NCI-H2107 treated with DMSO at 0.1 percent for 48 hours (cell line): Measurements from ENCODE around the gene PCDH9.

ENCODE experiments used
- DNase-seq: peaks from one replicate; lab custom pipeline; 2025; ENCODE audit not compliant: unreplicated experiment; lab: John Stamatoyannopoulos, UW

Gene PCDH9

DNA sequence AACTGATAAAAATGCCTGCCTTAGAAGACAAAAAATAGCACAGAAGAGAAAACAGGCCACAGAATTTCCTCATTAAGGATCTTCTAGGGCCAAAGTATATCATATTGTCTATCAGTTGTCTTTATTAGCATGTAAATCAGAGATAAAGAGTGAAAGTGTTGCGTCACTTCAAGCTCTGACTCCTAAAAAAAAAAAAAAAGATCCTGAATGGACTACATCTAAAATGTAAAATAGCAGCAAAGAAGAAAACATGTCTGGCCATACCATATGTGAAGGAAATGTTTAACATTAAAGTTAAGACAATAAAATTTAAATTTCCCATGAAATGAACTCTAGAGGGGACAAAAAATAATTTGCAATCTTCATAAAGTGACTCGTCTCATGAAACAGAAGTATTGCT is 237.4 kb downstream of the PCDH9 start:
- DNase-seq: no peak

DNA sequence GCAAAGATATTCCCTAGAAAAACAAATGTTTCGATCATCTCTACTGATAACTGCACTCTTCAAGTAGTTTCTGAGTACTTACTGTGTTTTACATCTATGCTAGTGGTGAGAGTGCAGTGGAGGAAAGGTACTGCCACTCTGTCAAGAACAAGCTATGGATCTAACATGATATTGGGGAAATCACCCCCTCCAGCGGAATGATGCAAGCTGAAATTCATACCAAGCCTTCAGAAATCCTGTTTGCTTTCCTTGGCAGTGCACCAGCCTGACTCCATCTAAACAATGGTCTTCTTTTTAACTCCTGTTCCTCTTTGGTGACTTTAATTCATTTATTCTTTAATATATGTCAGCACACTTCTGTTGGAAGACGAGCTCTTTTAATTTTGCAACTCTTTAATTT is 238.0 kb downstream of the PCDH9 start:
- DNase-seq: no peak

DNA sequence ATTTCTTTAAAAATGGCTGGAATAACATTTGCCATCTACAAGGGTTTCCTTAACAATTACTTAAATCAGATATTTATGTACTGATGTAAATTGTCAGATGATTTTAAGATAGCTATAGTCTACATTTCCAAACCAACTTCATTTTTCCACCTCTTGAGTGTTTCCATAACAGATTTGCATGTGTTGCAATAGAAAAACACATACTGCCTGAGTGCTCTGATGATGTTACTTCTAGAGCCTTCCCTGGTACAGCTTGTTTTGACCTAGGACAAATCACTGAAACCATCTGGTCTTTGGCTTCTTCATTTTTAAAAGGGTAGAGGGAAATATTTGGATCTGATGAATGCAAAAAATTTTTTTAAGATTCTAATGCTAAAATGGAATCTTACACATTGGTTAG is 245.9 kb downstream of the PCDH9 start:
- DNase-seq: no peak

DNA sequence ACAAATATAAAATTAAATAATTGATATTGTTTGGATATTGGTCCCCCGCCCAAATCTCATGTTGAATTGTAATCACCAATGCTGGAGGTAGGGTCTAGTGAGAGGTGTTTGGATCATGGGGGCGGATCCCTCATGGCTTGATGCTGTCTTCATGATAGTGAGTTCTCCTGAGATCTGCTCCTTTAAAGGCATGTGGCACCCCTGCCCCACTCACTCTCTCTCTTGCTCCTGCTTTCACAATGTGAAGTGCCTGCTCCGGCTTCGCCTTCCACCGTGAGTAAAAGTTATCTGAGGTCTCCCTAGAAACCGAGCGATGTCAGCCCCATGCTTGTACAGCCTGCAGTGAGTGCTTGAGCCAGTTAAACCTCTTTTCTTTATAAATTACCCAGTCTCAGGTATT is 248.2 kb downstream of the PCDH9 start:
- DNase-seq: no peak

DNA sequence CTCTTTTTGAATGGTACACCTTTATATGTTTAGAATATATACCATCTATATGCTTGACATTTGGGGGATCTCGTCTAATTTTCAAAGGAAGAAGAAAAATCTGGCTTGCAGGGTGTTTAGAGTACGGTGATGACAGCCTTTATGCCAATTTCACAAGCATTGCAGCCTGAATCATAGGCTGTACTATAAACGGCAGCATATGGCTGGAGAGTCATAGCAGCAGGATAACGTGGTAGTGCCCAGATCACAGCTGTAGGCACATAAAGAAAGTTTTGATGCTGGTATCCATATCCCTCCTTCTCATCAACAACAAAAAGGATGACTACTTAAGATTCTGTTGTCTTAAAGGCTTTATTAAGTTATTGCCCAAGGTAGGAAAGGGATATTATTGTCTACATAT is 253.0 kb downstream of the PCDH9 start:
- DNase-seq: no peak

DNA sequence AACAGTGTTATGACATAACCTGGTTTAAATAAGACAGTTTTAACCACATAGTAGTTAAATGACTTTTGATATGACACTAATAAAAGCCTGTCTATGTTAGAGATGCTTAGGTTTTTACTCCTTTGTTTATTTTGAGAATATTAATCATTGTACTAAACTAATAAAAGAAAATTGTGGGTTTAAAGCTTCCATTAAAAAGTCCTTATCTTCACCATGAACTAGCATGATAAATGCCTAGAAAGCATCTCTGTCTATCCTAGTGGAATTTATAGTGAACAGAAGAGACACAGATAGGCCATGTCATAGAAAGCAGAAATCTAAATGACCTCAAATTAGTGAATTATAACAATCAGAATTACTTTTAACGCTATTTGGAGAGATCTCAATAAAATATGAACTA is 255.2 kb downstream of the PCDH9 start:
- no peak for DNase-seq

DNA sequence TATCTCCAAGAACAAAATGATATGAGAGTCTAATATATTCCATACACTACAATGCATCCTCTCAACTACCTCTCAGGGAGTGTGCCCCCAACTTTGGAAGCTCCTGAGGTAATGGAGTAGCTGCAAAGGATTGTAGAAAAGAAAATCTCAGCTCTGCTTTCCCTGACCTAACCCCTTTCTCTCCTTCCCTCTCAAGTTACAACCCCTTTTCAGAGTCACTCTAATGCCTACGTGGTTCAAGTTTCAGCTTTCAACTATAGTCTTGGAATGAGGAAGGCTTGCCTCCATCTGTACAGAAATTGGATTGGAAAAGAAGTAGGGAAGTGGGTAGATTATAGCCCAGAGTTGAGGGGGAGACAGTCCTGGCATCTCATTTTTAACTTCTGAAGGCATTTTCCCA is 256.0 kb downstream of the PCDH9 start:
- peak; percentile 9 for DNase-seq

DNA sequence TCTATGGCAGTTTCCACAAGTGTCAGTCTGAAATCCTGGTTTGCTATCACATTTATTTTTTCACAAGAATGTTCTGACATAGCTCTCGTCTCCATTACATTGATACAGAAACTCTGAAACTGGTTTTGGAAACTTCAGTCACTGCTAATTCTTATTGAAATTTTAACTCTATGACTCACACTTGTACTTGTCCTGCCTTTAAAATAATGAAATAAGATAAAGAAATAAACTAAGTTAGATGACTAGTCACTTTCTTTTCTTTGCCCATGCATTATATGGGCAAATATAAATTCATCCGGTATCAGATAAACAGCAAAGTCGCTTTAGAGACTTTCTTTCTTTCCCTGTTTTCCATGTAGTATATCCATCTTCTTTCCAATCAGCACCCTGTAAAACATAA is 257.5 kb downstream of the PCDH9 start:
- no peak for DNase-seq

DNA sequence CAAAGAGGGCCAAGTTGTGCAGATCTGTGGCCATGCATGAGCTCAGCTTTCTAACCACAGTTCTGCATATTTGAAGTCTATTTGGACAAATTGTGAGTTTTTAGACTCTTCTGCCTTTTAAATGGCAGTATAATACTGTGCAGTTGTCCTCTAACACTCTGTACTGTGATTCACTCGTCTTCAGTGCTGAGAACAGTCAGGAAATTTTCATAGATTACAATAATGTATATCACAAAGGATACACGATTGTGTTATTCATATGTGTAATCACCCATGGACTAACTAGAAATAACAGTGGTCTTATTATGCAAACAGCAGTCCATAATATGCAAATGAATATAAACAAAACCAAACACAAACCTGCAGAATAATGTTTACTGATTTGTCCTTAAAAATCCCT is 259.1 kb downstream of the PCDH9 start:
- no peak for DNase-seq

DNA sequence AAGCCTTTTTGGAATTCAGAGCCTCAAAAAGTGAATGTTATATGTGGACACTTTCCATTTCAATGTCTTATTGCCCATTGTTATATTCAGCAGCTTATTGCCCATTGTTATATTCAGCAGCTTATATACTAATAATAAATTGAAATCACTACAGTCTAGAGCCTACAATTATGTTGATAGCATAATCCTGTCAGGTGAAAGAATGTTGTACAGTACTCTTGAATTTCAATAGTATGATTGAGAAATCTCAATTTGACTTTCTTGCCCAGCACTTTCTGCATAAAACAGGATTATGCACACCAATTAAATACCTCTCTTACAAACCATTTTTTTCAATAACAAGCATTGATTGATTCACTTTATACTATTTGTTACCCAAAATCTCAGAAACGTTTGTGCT is 260.8 kb downstream of the PCDH9 start:
- no peak for DNase-seq

DNA sequence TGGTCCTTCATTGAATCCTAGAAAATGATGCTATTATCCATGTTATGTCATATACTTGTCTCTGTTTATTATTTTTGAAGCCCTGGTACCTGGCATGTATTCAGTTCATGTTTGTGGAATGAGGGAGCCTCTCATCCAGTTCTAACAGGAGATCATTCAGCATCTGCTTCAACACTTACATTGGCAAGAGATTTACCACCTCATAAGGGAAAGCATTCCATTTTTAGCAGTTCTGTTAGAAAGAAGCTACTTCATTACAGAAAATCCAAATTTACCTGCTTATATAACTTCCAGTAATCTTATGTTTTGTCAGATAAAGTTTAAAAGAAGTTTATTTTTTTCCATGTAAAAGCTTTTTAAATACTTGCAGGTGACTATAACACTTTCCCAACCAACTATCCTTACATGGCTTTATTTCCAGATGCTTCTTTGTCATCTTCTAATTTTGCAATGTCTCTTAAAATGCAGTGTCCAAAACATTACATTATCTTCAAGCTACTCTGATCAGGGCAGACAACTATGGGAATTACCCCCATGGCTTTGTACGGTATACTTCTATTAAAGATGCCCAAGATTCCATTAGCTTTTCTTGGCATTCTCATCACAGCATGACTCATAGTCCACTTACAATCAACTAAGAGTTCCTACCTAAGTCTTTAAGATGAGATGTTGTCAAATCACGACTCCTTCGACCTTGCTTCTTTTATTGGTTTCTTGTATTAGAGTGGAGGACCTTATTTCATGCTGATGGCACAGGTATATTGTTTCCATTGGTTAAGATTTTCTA is 262.1 kb downstream of the PCDH9 start:
- no peak for DNase-seq

DNA sequence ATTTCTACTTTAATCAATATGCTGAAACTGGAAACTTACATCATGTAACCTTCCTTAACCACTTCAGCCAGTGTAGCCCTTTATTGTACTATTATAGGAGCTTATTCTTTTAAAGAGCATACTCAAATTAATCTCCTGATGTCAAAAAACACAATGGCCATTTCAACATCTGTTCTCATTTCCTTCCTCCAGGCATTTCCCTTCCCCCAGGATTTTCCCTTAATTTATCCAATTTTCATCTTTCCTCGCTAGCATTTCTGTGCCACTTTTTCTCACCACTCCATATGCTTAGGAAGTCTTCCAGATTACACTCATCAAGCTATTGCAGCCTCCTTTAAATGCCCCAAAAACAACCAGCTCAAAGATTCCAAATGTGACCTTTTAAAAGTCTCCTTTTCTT is 265.0 kb downstream of the PCDH9 start:
- no peak for DNase-seq

DNA sequence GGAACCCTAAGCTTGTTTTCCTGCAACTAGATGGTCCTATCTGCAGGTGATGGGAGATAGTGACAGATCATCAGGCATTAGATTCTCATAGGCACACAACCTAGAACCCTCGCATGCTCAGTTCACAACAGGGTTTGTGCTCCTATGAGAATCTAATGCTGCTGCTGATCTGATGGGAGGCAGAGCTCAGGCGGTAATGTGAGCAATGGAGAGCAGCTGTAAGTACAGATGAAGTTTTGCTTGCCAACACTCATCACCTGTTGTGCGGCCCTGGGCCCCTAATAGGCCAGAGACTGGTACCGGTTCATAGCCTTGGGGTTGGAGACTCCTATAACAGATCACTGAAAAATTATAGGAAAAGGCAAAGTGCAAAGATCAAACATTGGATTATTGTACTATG is 267.2 kb downstream of the PCDH9 start:
- no peak for DNase-seq

DNA sequence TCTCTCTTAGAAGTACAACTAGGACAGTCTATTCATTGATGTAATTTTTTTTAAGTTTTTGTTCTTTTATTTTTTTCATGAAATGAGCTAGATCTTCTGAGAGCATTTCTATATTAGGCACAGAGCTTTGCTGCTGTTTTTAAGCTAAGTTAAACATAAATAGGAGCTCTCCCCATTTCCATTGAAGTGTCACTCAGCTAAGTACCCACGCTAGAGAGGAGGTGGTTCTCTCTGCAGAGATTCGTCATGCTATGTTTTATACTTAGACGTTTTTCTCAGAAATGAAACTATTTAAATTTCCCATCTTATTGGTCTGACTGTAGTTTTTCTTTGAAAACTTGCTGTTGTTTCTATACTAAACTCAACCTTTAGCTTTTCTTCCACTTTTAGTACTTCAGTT is 271.5 kb downstream of the PCDH9 start:
- no peak for DNase-seq

DNA sequence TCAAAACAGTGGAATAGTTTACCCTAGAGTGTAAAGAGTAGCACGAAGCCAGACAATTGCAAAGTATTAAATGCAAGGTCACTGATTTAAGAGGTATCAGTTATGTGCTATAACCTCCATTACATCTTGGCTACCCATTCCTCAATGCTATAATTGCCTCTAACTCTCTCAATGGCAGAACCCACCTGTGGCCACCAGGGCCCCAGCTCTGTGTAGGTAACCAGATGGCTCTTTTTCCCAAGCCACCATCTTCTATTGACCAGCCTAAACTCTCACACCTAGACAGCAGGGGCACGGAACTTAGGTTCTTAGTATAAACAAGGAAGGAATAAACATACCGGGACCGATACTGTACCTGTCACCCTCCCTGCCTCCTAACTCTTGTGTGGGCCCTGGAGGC is 277.6 kb downstream of the PCDH9 start:
- no peak for DNase-seq

DNA sequence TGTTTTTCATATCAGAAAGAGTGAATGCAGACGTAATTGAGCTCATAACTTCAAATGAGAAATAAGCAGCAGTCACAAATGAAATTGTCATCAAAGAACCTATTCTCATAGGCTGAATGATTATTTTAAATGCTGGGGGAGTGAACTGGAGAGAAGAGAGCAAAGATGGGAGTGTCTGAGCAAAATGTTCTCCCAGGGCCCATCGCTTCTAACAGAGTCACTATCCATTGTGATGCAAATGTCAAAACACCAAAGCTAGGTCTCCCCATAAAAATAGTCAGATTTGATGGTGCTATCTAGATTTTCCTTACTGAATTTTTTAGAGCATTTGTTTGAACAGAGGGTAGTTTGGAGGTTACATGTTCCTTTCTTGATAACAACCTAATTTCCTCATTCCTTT is 278.7 kb downstream of the PCDH9 start:
- no peak for DNase-seq

DNA sequence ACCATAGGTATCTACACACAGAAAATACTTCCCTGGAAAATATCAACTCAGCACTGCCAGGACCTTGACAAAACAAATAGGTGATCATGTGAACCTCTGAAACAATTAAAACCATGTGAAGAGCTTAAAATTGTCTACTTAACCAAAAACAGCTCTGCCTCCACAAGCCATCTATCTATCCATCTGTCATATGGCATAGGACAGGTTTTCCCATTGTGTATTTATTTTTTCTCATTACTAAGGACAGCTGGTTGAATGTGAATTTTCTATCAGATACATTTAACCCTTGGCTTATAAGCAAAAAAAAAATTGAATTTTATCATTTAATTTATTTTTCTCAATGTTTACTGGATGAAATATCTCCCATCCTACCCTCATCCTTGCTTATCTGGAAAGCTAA is 279.5 kb downstream of the PCDH9 start:
- DNase-seq: no peak

DNA sequence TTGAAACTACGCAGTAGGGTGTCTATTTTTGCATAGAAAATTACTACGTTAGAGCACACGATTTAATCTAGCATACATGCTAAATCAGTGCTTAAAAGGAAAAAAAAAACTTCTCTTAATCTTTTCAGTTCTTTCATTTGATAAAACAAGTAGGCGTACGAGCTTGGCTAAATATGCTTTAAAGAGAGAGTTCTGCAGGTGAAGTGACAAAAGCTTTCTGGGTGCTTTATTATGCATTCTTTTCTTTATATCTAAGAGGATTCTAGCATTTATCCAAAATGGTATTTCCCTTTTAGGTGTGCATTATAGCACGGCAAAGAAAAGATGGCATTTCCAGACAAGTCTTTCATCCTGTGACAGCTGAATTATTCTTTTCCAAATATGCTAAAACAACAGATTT is 281.2 kb downstream of the PCDH9 start:
- no peak for DNase-seq

DNA sequence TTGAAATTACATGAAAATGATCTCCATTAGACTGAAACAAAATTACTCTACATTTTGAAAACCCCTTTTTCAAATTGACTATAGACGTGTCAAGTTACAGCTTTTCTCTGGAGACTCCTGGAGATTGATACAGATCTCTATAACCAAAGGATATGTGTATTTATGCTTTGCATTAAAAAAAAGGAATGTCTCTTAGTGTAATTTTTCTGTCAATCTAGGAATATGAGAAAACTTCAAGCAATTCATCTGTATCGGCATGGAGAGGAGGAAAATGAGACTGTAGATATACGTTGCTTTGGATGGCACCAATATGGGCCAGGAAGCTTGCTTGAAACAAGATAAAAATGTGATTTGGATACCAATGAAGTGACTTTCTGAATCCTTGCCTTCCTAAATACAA is 286.6 kb downstream of the PCDH9 start:
- DNase-seq: no peak

DNA sequence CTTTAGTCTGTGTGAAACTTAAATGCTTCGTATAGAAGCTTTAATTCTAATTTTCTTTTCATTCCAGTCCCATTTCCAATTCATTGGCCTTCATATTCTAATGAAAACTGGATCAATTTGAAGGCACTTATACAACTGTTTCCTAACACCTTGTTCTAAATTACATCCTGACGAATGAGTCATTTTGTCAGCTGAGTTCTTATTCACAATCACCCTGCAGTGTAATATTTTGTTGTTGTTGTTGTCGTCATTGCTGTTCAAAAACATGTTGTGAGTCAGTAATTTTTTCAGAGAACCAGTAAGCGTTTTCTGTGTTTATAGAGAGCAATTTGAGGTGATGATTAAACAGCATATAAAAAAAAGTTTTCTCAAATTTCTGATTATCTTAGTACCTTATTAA is 290.0 kb downstream of the PCDH9 start:
- DNase-seq: no peak

DNA sequence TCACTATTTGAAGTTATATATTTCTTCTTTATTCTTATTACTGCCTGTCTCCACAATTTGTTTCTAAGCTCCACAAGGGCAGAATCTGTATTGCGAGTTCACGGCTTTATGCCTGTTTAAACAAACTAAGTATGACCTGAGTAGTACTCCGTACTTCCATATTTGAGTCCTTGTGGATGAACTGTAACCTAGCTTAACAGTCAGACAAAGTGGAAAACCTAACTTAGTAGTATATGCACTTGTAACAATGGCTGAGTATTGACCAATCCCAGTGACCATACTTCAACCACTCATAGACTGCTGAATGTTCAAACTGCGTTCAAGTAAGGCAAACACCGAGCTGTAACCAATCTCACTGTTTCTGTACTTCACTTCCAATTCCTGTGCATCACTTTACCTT is 292.7 kb downstream of the PCDH9 start:
- no peak for DNase-seq

DNA sequence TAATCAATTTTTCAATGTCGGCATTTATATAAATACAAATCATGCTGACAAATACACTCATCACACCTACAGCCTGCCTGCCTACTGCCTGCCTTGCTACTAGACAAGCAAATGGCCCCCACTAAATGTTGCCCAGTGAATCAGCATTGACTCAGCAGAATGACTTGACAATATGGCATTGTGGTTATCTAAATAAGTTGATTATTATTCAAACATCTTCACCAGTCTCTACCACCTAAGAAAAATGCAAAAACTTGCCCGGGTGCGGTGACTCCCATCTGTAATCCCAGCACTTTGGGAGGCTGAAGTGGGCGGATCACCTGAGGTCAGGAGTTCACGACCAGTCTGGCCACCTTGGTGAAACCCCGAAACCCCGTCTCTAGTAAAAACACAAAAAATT is 296.1 kb downstream of the PCDH9 start:
- DNase-seq: no peak

DNA sequence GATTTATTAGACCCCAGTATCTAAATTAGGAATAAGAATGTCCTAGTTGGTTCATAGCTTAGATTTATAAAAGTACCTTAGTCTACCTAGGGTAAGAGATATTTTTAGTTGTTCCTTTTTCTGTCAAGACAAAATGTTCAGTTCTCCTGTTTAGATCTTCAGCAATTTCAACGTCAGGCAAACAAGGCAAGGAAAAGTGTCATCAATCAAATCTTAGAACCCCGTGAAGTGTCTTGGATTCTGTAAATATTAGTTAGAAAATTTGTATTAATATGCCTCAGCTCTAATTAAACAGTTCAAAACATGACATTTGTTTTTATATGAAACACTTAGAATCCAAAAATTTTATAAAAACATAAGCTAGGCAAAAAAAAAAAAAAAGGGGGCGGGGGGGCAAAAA is 296.6 kb downstream of the PCDH9 start:
- DNase-seq: no peak

DNA sequence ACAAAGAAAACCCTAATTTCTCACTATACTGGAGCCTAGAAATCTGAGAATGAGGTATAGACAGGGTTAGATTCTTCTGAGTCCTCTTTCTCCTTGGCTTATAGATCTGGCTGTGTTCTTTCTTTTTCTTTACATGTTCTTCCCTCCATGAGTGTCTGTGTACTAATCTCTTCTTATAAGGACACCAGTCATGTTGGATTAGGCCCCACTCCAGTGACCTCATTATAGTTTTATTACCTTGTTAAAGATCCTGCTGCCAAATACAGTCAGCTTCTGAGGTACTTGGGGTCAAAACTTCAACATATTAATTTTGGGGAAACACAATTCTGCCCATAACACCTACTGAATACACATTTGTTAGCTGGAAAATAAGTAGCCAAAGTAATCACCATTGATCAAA is 302.6 kb downstream of the PCDH9 start:
- DNase-seq: no peak
